AG09309 (cell line): Measurements from ENCODE around the gene OTOP2.

Experiments
- DNase-seq: peaks from one replicate; pipeline ENCODE4 v3.0.0-alpha.2; 2010; ENCODE audit warnings: low read depth
- H3K4me3 ChIP-seq: 2 replicates; pipeline ENCODE4 v1.5.1; 2011; ENCODE audit warnings: mild to moderate bottlenecking, low read depth, low read length, moderate library complexity; ENCODE audit not compliant: control insufficient read depth
- TF ChIP-seq, protein P1 (sequence below): IDR thresholded peaks from 2 replicates; pipeline ENCODE4 v1.5.1; 2011; ENCODE audit warnings: mild to moderate bottlenecking, low read depth, low read length, inconsistent platforms; ENCODE audit not compliant: insufficient read depth, control insufficient read depth; ENCODE audit errors: missing control alignments

Gene OTOP2

DNA sequence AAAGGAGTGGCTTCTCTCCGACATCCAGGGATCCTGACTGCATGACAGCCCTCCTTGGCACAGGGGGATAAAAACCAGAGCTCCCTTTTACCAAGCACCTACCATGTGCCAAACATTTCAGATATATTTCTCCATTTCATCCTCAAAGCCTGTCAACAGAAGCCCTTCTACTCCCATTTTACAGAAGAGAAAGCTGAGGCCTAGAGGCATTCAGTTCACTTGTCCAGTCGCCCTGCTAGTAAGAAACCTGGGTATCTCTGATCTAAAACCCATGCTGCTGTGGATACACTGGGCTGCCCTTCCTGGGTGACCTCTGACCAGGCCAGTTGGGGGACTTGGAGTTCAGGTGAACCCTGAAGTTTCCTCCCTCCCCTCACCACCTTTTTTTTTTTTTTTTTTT lies 45.4 kb upstream of the OTOP2 start:
- H3K4me3 ChIP-seq = no peak overlapping the region
- TF ChIP-seq, protein P1, sequence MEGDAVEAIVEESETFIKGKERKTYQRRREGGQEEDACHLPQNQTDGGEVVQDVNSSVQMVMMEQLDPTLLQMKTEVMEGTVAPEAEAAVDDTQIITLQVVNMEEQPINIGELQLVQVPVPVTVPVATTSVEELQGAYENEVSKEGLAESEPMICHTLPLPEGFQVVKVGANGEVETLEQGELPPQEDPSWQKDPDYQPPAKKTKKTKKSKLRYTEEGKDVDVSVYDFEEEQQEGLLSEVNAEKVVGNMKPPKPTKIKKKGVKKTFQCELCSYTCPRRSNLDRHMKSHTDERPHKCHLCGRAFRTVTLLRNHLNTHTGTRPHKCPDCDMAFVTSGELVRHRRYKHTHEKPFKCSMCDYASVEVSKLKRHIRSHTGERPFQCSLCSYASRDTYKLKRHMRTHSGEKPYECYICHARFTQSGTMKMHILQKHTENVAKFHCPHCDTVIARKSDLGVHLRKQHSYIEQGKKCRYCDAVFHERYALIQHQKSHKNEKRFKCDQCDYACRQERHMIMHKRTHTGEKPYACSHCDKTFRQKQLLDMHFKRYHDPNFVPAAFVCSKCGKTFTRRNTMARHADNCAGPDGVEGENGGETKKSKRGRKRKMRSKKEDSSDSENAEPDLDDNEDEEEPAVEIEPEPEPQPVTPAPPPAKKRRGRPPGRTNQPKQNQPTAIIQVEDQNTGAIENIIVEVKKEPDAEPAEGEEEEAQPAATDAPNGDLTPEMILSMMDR = no peak
- no peak for DNase-seq

DNA sequence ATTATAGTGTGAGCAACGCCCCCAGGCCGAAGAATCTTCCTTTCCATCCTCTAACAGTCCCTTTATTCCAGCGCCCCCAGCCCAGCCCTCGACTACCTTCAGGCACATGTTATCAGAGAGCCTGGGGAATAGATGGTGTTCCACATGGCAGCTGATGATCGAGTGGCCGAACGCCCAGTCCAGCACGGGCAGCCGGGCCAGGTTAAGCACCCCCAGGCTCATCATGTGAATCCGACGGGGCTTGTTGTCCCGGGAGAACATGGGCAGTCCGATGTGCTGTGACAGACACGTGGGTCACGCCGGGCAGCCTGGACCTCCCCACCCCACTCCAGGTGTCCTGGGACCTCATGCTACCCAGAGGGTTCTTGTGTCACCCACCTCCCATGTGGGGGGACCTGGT lies 44.8 kb upstream of the OTOP2 start:
- TF ChIP-seq, protein P1 = no peak
- no peak overlapping the region for H3K4me3 ChIP-seq
- no peak for DNase-seq

DNA sequence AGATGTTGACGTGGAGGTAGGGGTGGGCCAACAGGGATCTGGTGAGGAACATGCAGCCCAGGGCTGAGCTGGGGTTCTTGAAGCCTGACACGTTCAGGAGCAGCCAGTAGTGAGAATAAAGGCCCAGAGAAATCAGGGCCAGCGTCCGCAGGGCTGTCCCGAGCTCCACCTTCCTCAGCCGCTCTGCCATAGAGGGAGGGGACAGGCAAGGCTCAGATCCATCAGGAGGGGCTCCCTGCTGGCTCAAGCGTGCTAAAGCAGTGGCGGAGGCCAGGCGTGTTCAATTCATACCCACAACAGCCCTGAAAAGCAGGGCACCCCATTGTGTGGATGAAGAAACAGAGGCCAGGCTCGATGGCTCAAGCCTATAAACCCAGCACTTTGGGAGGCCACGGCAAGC lies 43.0 kb upstream of the OTOP2 start:
- TF ChIP-seq, protein P1 = no peak
- DNase-seq = no peak
- H3K4me3 ChIP-seq = no peak overlapping the region

DNA sequence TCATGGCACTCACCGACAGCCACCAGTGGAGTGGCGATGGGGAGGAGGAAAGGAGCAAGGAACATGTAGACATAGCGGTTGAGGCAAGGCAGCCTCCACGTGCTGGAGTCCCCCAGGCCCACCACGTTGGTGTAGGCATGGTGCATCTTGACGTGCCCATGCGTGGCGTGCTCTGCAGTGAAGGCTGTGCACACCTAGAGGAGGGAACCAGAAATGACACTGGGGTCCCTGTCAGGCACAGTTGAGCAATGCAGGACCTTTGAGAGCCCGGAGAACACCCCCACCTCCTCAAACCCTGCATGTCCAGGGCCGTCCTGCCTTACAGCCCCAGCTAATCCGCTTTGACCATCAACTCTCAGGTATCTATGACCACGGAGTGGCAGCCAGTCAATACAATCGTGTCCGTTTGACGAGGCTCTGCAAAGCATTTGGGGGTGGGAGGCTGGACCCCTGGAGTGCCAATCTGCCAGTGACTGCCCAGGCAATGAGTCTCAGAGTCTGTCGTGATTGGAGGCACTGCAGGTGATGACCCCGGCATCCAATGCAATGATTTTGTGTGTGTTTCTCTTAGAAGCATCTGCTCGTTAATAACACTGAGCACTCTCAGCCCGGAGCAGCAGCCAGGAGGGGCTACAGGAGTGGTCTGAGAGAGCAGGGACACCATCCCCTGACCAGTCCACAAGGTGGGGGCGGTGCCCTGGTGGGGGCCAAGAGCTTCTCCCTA lies 41.4 kb upstream of the OTOP2 start:
- DNase-seq = no peak
- no peak overlapping the region for H3K4me3 ChIP-seq
- TF ChIP-seq, protein P1 = no peak

DNA sequence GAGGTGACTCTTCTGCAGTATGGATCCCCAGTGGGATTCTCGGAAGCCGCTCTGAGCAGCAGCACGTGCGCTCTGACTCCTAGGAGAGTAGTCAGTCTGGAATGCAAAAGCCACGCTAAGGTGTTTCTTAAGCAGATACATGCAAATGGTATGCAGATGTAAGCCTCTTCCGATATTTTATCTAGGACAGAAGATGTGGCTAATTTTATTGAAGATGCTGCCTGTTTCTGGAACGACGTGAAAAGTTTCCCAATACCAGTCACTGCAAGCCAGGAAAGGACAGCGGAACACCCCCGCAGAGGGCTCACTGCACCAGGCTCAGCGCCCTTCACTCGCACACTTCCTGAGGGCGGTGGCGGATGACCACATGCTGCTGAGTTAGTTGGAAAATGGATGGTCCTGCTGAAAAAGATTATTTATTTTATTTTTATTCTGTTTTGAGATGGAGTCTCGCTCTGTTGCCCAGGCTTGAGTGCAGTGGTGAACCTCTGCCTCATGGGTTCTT lies 40.8 kb upstream of the OTOP2 start:
- TF ChIP-seq, protein P1 = no peak
- no peak for DNase-seq
- H3K4me3 ChIP-seq = no peak overlapping the region

DNA sequence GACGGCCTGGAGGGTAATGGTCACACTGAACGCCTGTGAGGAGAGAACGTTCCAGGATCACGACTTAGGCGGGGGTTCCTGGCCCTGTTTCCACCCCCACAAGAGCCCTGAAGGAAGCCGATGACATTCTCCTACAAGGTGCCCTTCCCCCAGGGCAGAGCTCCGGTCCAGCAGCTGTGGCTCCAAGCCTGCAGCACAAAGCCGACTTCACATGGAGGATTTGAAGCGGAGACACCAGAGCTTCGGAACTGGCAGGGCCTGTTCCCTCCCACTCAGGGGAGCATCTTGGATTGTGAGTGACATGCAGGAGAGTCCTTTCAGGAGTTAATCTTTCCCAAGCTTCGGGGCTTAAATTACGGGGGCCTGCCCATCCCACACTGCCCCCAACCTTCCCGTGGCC lies 35.6 kb upstream of the OTOP2 start:
- no peak overlapping the region for H3K4me3 ChIP-seq
- DNase-seq = no peak
- TF ChIP-seq, protein P1 = no peak
